Panc1 (cell line): ENCODE data around the gene ENPP1. TPM values are rescaled to one million over a fixed set of nuclear protein-coding genes. Genes with fewer than 3 reads are reported as not detected.

Experiments
- ATAC-seq: fragments of 200-7000 bp; cut with Tn5 transposase; 2 replicates; pipeline ENCODE4 v1.9.1; 2020; ENCODE audit warnings: mild to moderate bottlenecking, moderate library complexity
- BruUV-seq: library from RNA; stranded (reverse); fragments of 400-500 nt; replicated peaks from 2 replicates; lab custom pipeline; 2021; lab: Mats Ljungman, UMichigan
- CTCF ChIA-PET: fragments of 300-600 bp; sonication (Branson Sonifier 250); formaldehyde crosslinking; loops from one replicate; lab custom pipeline; 2022; ENCODE audit warnings: antibody characterized with exemption; lab: Charles Lee
- POLR2A ChIA-PET: fragments of 300-600 bp; sonication (Branson Sonifier 250); formaldehyde crosslinking; loops from one replicate; lab custom pipeline; 2022; ENCODE audit warnings: antibody characterized with exemption; lab: Charles Lee
- DNase-seq: peaks from one replicate; pipeline ENCODE4 v3.0.0-alpha.2; 2010; ENCODE audit warnings: low read depth, low spot score
- H3K27ac ChIP-seq: 2 replicates; pipeline ENCODE4 v1.5.1; 2011; ENCODE audit warnings: mild to moderate bottlenecking, low read length, inconsistent platforms
- H3K27me3 ChIP-seq: fragments of 200-500 bp; sonication (Bioruptor generic); 2 replicates; pipeline ENCODE4 v1.6.0; 2014; ENCODE audit warnings: low read length, inconsistent platforms; ENCODE audit not compliant: control insufficient read depth, insufficient read depth
- H3K36me3 ChIP-seq: fragments of 200-500 bp; sonication (Bioruptor generic); 2 replicates; pipeline ENCODE4 v1.5.1; 2014; ENCODE audit warnings: inconsistent platforms, mild to moderate bottlenecking, low read length, moderate library complexity; ENCODE audit not compliant: control insufficient read depth, insufficient read depth
- H3K4me1 ChIP-seq: 2 replicates; pipeline ENCODE4 v1.5.1; 2011; ENCODE audit warnings: inconsistent platforms, mild to moderate bottlenecking, low read length, moderate library complexity; ENCODE audit not compliant: control insufficient read depth, insufficient read depth
- H3K4me3 ChIP-seq, 2 experiments: 2 replicates each; pipeline ENCODE4 v1.5.1; 2011 to 2012; ENCODE audit warnings: low read depth in 2 of 2, low read length in 2 of 2, mild to moderate bottlenecking in 2 of 2, inconsistent platforms in 1 of 2, moderate library complexity in 1 of 2
- H3K9me3 ChIP-seq: fragments of 200-500 bp; sonication (Bioruptor generic); 2 replicates; pipeline ENCODE4 v1.5.1; 2014; ENCODE audit warnings: low read depth, mild to moderate bottlenecking, inconsistent platforms, low read length, moderate library complexity; ENCODE audit not compliant: control insufficient read depth, insufficient read depth
- CTCF ChIP-seq: fragments of 450-650 bp; IDR thresholded peaks from 2 replicates; pipeline ENCODE4 v1.5.1; 2017; ENCODE audit warnings: mild to moderate bottlenecking
- POLR2AphosphoS5 ChIP-seq: IDR thresholded peaks from 2 replicates; pipeline ENCODE4 v1.6.1; 2012; ENCODE audit warnings: mild to moderate bottlenecking, low read depth, low read length, moderate library complexity
- REST ChIP-seq, 2 experiments: IDR thresholded peaks; 2 replicates each; pipeline ENCODE4 v1.6.1; 2011 to 2012; ENCODE audit warnings: low read depth in 2 of 2, control low read depth in 1 of 2, low read length in 1 of 2, mild to moderate bottlenecking in 1 of 2, moderate library complexity in 1 of 2; ENCODE audit not compliant: insufficient read depth in 1 of 2
- SIN3A ChIP-seq: IDR thresholded peaks from 2 replicates; pipeline ENCODE4 v1.6.1; 2012; ENCODE audit warnings: low read depth, mild to moderate bottlenecking, low read length, moderate library complexity, borderline replicate concordance; ENCODE audit not compliant: insufficient read depth
- TCF7L2 ChIP-seq: IDR thresholded peaks from 2 replicates; pipeline ENCODE4 v1.6.1; 2011; ENCODE audit warnings: mild to moderate bottlenecking, low read depth, low read length, inconsistent platforms
- in situ Hi-C: cut with HindIII; loops from 2 replicates; pipeline ENCODE4 v1.10.0; 2016; ENCODE audit warnings: low sequenced_read_pairs, low pct_unique_long_range_greater_than_20kb
- intact Hi-C: fragments of 100-400 bp; cut with micrococcal nuclease; formaldehyde crosslinking; loops from one replicate; pipeline ENCODE4 v1.10.0; 2022; ENCODE audit not compliant: unreplicated experiment
- total RNA-seq: library from RNA; stranded (reverse); gene quantifications from one replicate; pipeline ENCODE4 v1.2.1, GENCODE V29; 2021; ENCODE audit not compliant: unreplicated experiment

The ENPP1 gene
- total RNA-seq, 1 experiment from 2014 or later, result 6.8 TPM

- no TSS peak for BruUV-seq
Observed at GRCh38 chr6:131787079-131787478, 20.7 kb upstream of the ENPP1 start.

More at GRCh38 chr6:131787079-131787478, 20.7 kb upstream of the ENPP1 start:
- DNase-seq, result no peak
- Histone ChIP-seq H3K9me3 (no peaks in the 10 kb centered on the region), H3K27me3 (no peaks in the 10 kb centered on the region; the same call in 1 of the 2 replicates), H3K4me3 (no peak overlapping the region), H3K36me3 (no peaks in the 10 kb centered on the region), H3K4me1 (no peaks in the 10 kb centered on the region), H3K27ac (no peak overlapping the region)
- in situ Hi-C loops, result no loop called here
- CTCF ChIA-PET, result no interaction called here
- no peak for TF ChIP-seq CTCF
- no peak for TF ChIP-seq POLR2AphosphoS5
- no peak for TF ChIP-seq SIN3A
- no peak for TF ChIP-seq REST (IDR thresholded peaks at IDR 0.05; ENCODE audit: insufficient read depth in 1 of 2, low read depth in 2 of 2, low read length in 1 of 2)
- TF ChIP-seq TCF7L2, result no peak
- POLR2A ChIA-PET, result no interaction called here
- no peak for ATAC-seq
- intact Hi-C loops, result loop anchor here (10.0 kb wide), 1 partner anchor 128 kb away; no protein-coding TSS in a partner anchor
